ENCODE data around the gene GALP. TPM values are rescaled to one million over a fixed set of nuclear protein-coding genes. Genes with fewer than 3 reads are reported as not detected.
"Not testable (repeated sequence)": the region's sequence is repeated elsewhere in the genome, so short reads cannot be mapped to it uniquely, and the experiment has no call there.

GALP gene
- total RNA-seq, result 0.37 TPM in 1 of 2 replicates, not detected in the other
- long read RNA-seq, result 0 reads

- not testable (repeated sequence) for H3K4me3 Mint-ChIP-seq; H3K36me3 Mint-ChIP-seq (ENCODE audit: low read depth); H3K27me3 Mint-ChIP-seq (ENCODE audit: low read depth); H3K9me3 Mint-ChIP-seq
- peak; percentile 23 for DNase-seq (ENCODE audit: low read depth, low spot score)
- Mint-ChIP-seq H3K4me1 (peaks cover 22% of the 10 kb centered on the region), H3K27ac (ENCODE audit: unreplicated experiment) (peak within 1 kb of the TSS; percentile 78)
Measured at GRCh38 chr19:56175861-56176307, at the start of gene GALP. TSS of gene GALP (plus strand) at chr19:56176008. CDS start at chr19:56177109, 1,101 bp downstream.

DNA sequence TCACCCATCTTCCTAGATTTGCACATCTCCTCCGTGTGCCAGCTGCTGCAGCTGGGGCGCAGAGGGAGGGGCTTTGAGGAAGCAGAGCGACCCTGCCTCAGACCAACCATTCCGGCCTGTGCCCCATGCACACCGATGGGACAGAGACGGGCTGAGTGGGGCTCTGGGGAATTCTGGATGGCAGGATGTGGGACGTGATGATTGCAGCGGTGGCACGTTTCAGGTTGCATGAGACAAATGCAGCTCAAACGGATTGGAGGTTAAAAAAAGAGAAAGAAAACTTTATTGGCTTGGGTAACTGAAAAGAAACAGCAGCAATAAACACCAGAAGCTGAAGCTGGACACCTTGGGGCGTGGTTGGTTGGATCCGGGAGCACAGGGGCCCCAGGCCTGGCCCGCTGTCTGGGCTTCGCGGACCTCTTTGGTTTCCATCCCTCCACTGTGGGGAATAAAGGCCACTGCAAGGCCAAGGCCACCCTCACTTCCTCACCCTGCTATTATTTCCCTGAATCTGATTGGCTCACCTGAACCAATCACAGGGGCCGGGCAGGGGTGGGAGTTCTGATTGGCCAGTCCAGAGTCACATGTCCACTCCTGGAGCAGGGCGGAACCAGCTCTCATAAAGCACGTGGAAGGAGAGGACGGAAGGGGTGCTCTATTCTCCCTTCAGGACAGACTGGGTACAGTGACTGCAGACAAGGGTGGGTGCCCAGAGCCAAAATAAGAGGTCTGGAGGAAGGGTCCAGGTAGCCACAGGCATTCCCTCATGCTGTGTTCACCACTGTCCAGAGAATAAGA lies 48.6 kb upstream of the GALP start:
- no peak for DNase-seq (ENCODE audit: low read depth, low spot score)
- H3K4me1 Mint-ChIP-seq, result peaks cover 6% of the 10 kb centered on the region
- no peak overlapping the region for H3K4me3 Mint-ChIP-seq
- no peaks in the 10 kb centered on the region for H3K9me3 Mint-ChIP-seq
- no peaks in the 10 kb centered on the region for H3K36me3 Mint-ChIP-seq (ENCODE audit: low read depth)
- TF ChIP-seq CTCF (conservative IDR thresholded peaks at IDR 0.05), result no peak
- no peak overlapping the region for H3K27ac Mint-ChIP-seq (ENCODE audit: unreplicated experiment)
- H3K27me3 Mint-ChIP-seq (ENCODE audit: low read depth), result no peaks in the 10 kb centered on the region

DNA sequence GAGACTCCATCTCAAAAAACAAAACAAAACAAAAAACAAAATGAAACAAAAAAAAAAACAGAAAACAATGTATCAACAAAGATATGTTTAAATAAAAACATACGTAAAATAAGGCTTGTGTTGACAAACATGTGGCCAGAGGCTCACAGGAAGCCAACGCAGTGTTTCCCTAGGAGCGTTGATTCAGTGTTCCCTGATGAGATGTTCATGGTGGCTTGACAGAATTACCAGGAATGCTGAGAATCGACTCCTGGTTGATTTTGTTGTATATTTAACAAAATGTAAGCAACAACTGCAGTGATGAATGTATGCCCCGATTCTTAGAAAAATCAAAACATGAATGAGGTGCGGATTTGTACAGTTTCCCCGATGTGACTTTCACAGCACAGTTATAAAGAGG lies 45.8 kb upstream of the GALP start:
- Mint-ChIP-seq H3K4me1 (peaks cover 7% of the 10 kb centered on the region), H3K4me3 (no peak overlapping the region), H3K9me3 (no peaks in the 10 kb centered on the region), H3K27me3 (ENCODE audit: low read depth) (no peaks in the 10 kb centered on the region), H3K27ac (ENCODE audit: unreplicated experiment) (no peak overlapping the region), H3K36me3 (ENCODE audit: low read depth) (no peaks in the 10 kb centered on the region)
- DNase-seq (ENCODE audit: low read depth, low spot score), result no peak
- TF ChIP-seq CTCF (conservative IDR thresholded peaks at IDR 0.05), result no peak

DNA sequence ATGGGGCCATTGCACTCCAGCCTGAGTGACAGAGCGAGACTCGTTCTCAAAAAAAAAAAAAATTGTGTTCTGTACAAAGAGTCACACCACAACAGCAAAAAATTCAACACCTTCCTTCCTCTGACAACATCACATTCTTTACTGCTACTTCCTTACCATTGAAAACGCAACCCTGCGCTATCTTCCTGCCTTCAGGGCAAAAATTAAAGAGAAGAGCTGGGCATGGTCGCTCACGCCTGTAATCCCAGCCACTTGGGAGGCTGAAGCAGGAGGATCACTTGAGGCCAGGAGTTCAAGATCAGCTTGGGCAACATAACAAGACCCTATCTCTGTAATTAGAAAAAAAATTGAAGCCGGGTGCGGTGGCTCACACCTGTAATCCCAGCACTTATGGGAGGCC lies 44.2 kb upstream of the GALP start:
- Mint-ChIP-seq H3K9me3 (no peaks in the 10 kb centered on the region), H3K4me1 (peaks cover 8% of the 10 kb centered on the region), H3K4me3 (no peak overlapping the region), H3K27ac (ENCODE audit: unreplicated experiment) (no peak overlapping the region), H3K27me3 (ENCODE audit: low read depth) (no peaks in the 10 kb centered on the region), H3K36me3 (ENCODE audit: low read depth) (no peaks in the 10 kb centered on the region)
- no peak for DNase-seq (ENCODE audit: low read depth, low spot score)
- no peak for TF ChIP-seq CTCF (conservative IDR thresholded peaks at IDR 0.05)

DNA sequence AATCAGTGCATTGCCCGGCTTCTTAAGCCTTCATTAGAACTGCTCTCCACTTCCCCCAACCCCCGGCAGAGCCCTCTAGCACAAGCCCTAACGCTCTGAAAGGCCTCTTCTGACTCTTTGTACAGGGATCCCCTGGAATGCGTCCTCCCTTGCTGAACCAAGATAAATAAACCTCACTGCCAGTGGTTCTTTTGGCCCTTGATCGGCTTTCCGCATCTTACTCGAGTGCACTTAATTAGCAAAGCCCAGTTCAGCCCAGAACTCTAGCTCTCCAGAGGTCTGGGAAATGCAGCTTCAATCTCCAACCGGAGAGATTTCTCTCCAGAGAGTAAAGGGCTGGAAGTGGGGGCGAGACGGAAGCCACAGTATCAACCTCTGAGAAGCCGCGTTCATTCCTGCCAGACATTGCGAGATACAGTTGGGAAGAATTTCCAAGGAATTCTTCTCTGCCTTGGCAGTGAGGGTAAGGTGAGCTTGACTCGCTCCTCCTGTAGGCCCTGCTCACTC lies 43.4 kb upstream of the GALP start:
- no peaks in the 10 kb centered on the region for H3K9me3 Mint-ChIP-seq
- H3K4me3 Mint-ChIP-seq, result no peak overlapping the region
- peaks cover 8% of the 10 kb centered on the region for H3K4me1 Mint-ChIP-seq
- no peaks in the 10 kb centered on the region for H3K36me3 Mint-ChIP-seq (ENCODE audit: low read depth)
- TF ChIP-seq CTCF (conservative IDR thresholded peaks at IDR 0.05), result no peak
- no peak overlapping the region for H3K27ac Mint-ChIP-seq (ENCODE audit: unreplicated experiment)
- no peak for DNase-seq (ENCODE audit: low read depth, low spot score)
- H3K27me3 Mint-ChIP-seq (ENCODE audit: low read depth), result no peaks in the 10 kb centered on the region

Measured in neural crest cell (in vitro differentiated cells).